ENCODE measurements around the gene HEXIM1.

DNA sequence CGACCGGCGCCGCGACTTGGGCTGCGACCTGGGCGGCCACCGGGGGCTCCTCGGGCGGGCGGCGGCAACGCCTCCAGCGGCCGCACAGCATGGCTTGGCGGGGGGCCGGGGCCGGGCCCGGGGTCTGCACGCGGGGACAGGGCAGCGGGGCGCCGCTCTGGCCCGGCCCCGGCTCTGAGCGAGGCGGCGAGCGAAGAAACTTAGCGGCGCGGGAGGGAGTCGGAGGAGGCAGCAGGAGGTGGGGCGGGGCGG, 16.0 kb upstream of the HEXIM1 start, which contains the start of gene PLCD3:
- TF ChIP-seq CTCF (IDR thresholded peaks at IDR 0.05; ENCODE audit: insufficient read depth, low read length, poor library complexity, severe bottlenecking) (no peak), EZH2phosphoT487 (conservative IDR thresholded peaks at IDR 0.05; ENCODE audit: low read length) (no peak)

All from SU-DHL-6 (cell line).